ENCODE results near the gene MEF2C. TPM values are rescaled to one million over a fixed set of nuclear protein-coding genes. Genes with fewer than 3 reads are reported as not detected.
"Not testable (repeated sequence)": the region's sequence is repeated elsewhere in the genome, so short reads cannot be mapped to it uniquely, and the experiment has no call there.

The MEF2C gene
- total RNA-seq, 1 experiment from 2014 or later: 3.4 TPM

- H3K27me3 ChIP-seq (ENCODE audit: control insufficient read depth, insufficient read depth, low read length): no peaks in the 10 kb centered on the region
- DNase-seq: no peak
- no peak overlapping the region for H3K4me3 ChIP-seq (ENCODE audit: insufficient read depth, low read depth, low read length)
- H3K36me3 ChIP-seq (replicated peaks; ENCODE audit: control insufficient read depth, insufficient read depth, low read length): no peaks in the 10 kb centered on the region
These were observed 20.3 kb downstream of the MEF2C start for GRCh38 chr5:88862547-88863175.

- H3K4me3 ChIP-seq (ENCODE audit: insufficient read depth, low read depth, low read length): no peak overlapping the region
- H3K36me3 ChIP-seq (replicated peaks; ENCODE audit: control insufficient read depth, insufficient read depth, low read length): no peaks in the 10 kb centered on the region
- no peak for DNase-seq
- H3K27me3 ChIP-seq (ENCODE audit: control insufficient read depth, insufficient read depth, low read length): no peaks in the 10 kb centered on the region
These were observed 21.8 kb downstream of the MEF2C start for GRCh38 chr5:88861231-88861630.

- Histone ChIP-seq H3K27me3 (ENCODE audit: control insufficient read depth, insufficient read depth, low read length) (no peaks in the 10 kb centered on the region), H3K36me3 (replicated peaks; ENCODE audit: control insufficient read depth, insufficient read depth, low read length) (no peaks in the 10 kb centered on the region), H3K4me3 (ENCODE audit: insufficient read depth, low read depth, low read length) (no peak overlapping the region)
- DNase-seq: no peak
These were observed 22.5 kb downstream of the MEF2C start for GRCh38 chr5:88860501-88860900.

- Histone ChIP-seq H3K36me3 (replicated peaks; ENCODE audit: control insufficient read depth, insufficient read depth, low read length) (no peaks in the 10 kb centered on the region), H3K4me3 (ENCODE audit: insufficient read depth, low read depth, low read length) (no peak overlapping the region), H3K27me3 (ENCODE audit: control insufficient read depth, insufficient read depth, low read length) (no peaks in the 10 kb centered on the region)
- DNase-seq: no peak
These were observed 24.6 kb downstream of the MEF2C start for GRCh38 chr5:88858392-88858791.

GRCh38 chr5:88856381-88856780 is 26.6 kb downstream of the MEF2C start:
- not testable (repeated sequence) for H3K27me3 ChIP-seq (ENCODE audit: control insufficient read depth, insufficient read depth, low read length); H3K36me3 ChIP-seq (replicated peaks; ENCODE audit: control insufficient read depth, insufficient read depth, low read length); H3K4me3 ChIP-seq (ENCODE audit: insufficient read depth, low read depth, low read length); DNase-seq

- Histone ChIP-seq H3K36me3 (replicated peaks; ENCODE audit: control insufficient read depth, insufficient read depth, low read length) (no peaks in the 10 kb centered on the region), H3K27me3 (ENCODE audit: control insufficient read depth, insufficient read depth, low read length) (no peaks in the 10 kb centered on the region), H3K4me3 (ENCODE audit: insufficient read depth, low read depth, low read length) (no peak overlapping the region)
- DNase-seq: no peak
These were observed 28.2 kb downstream of the MEF2C start for GRCh38 chr5:88854769-88855168.

- no peaks in the 10 kb centered on the region for H3K36me3 ChIP-seq (replicated peaks; ENCODE audit: control insufficient read depth, insufficient read depth, low read length)
- no peak for DNase-seq
- no peak overlapping the region for H3K4me3 ChIP-seq (ENCODE audit: insufficient read depth, low read depth, low read length)
- H3K27me3 ChIP-seq (ENCODE audit: control insufficient read depth, insufficient read depth, low read length): no peaks in the 10 kb centered on the region
These were observed 35.6 kb downstream of the MEF2C start for GRCh38 chr5:88847420-88847819.

GRCh38 chr5:88846434-88846833 is 36.5 kb downstream of the MEF2C start:
- no peak for DNase-seq
- H3K4me3 ChIP-seq (ENCODE audit: insufficient read depth, low read depth, low read length): no peak overlapping the region
- no peaks in the 10 kb centered on the region for H3K27me3 ChIP-seq (ENCODE audit: control insufficient read depth, insufficient read depth, low read length)
- no peaks in the 10 kb centered on the region for H3K36me3 ChIP-seq (replicated peaks; ENCODE audit: control insufficient read depth, insufficient read depth, low read length)

- no peak overlapping the region for H3K4me3 ChIP-seq (ENCODE audit: insufficient read depth, low read depth, low read length)
- H3K36me3 ChIP-seq (replicated peaks; ENCODE audit: control insufficient read depth, insufficient read depth, low read length): no peaks in the 10 kb centered on the region
- H3K27me3 ChIP-seq (ENCODE audit: control insufficient read depth, insufficient read depth, low read length): no peaks in the 10 kb centered on the region
- DNase-seq: no peak
These were observed 37.8 kb downstream of the MEF2C start for GRCh38 chr5:88845081-88845697.

- H3K36me3 ChIP-seq (replicated peaks; ENCODE audit: control insufficient read depth, insufficient read depth, low read length): no peaks in the 10 kb centered on the region
- no peaks in the 10 kb centered on the region for H3K27me3 ChIP-seq (ENCODE audit: control insufficient read depth, insufficient read depth, low read length)
- DNase-seq: no peak
- H3K4me3 ChIP-seq (ENCODE audit: insufficient read depth, low read depth, low read length): no peak overlapping the region
These were observed 40.2 kb downstream of the MEF2C start for GRCh38 chr5:88842784-88843183.

GRCh38 chr5:88841212-88841611 is 41.8 kb downstream of the MEF2C start:
- no peaks in the 10 kb centered on the region for H3K27me3 ChIP-seq (ENCODE audit: control insufficient read depth, insufficient read depth, low read length)
- DNase-seq: no peak

GRCh38 chr5:88840495-88840894 is 42.5 kb downstream of the MEF2C start:
- Histone ChIP-seq H3K4me3 (ENCODE audit: insufficient read depth, low read depth, low read length) (no peak overlapping the region), H3K27me3 (ENCODE audit: control insufficient read depth, insufficient read depth, low read length) (no peaks in the 10 kb centered on the region), H3K36me3 (replicated peaks; ENCODE audit: control insufficient read depth, insufficient read depth, low read length) (no peaks in the 10 kb centered on the region)
- no peak for DNase-seq

More at GRCh38 chr5:88841212-88841611, 41.8 kb downstream of the MEF2C start:
- Histone ChIP-seq H3K36me3 (replicated peaks; ENCODE audit: control insufficient read depth, insufficient read depth, low read length) (no peaks in the 10 kb centered on the region), H3K4me3 (ENCODE audit: insufficient read depth, low read depth, low read length) (no peak overlapping the region)

- H3K4me3 ChIP-seq (ENCODE audit: insufficient read depth, low read depth, low read length): no peak overlapping the region
- no peaks in the 10 kb centered on the region for H3K36me3 ChIP-seq (replicated peaks; ENCODE audit: control insufficient read depth, insufficient read depth, low read length)
- no peak for DNase-seq
- H3K27me3 ChIP-seq (ENCODE audit: control insufficient read depth, insufficient read depth, low read length): no peaks in the 10 kb centered on the region
These were observed 43.7 kb downstream of the MEF2C start for GRCh38 chr5:88839238-88839637.

GRCh38 chr5:88838500-88838899 is 44.5 kb downstream of the MEF2C start:
- H3K36me3 ChIP-seq (replicated peaks; ENCODE audit: control insufficient read depth, insufficient read depth, low read length): no peaks in the 10 kb centered on the region
- H3K27me3 ChIP-seq (ENCODE audit: control insufficient read depth, insufficient read depth, low read length): no peaks in the 10 kb centered on the region
- H3K4me3 ChIP-seq (ENCODE audit: insufficient read depth, low read depth, low read length): no peak overlapping the region
- DNase-seq: no peak

- DNase-seq: no peak
- Histone ChIP-seq H3K4me3 (ENCODE audit: insufficient read depth, low read depth, low read length) (no peak overlapping the region), H3K27me3 (ENCODE audit: control insufficient read depth, insufficient read depth, low read length) (no peaks in the 10 kb centered on the region), H3K36me3 (replicated peaks; ENCODE audit: control insufficient read depth, insufficient read depth, low read length) (no peaks in the 10 kb centered on the region)
These were observed 45.2 kb downstream of the MEF2C start for GRCh38 chr5:88837817-88838216.

Data from H7 (cell line).